GM13976 (cell line): ENCODE results near the gene TMBIM1.

Experiments used
- DNase-seq: peaks from one replicate; pipeline ENCODE4 v3.0.0; 2012; ENCODE audit warnings: low spot score
- in situ Hi-C: fragments of 300-500 bp; cut with MboI; formaldehyde crosslinking; loops from one replicate; pipeline ENCODE4 v1.12.0; 2022; ENCODE audit warnings: low sequenced_read_pairs, mixed read lengths, inconsistent platforms; ENCODE audit not compliant: unreplicated experiment
- TF ChIP-seq, protein P1 (sequence below): IDR thresholded peaks from 2 replicates; pipeline ENCODE4 v1.5.1; 2012; ENCODE audit warnings: borderline replicate concordance, mild to moderate bottlenecking; ENCODE audit not compliant: insufficient read depth; ENCODE audit errors: extremely low read depth, missing control alignments, control extremely low read depth

Gene TMBIM1

DNA sequence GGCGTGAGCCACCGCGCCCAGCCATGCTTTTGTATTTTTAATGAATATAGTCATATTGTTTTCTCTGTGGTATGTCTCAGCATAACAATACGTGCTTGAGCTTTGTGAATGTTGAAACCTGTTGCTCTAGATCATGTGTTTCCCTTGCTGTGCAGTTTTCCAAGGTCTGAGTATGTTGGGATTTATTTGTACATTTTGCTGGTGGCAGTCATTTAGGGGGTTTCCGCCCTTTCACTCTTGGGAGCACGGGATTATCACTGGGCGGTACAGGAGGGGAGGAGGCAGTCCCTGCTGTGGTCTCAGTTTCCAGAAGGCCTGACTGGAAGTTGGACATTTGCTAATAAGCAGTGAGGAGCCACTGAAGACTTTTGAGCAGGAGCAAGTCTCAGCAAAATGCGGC, 39.4 kb upstream of the TMBIM1 start:
- in situ Hi-C loops, result no loop called here
- DNase-seq, result no peak
- TF ChIP-seq, protein P1, sequence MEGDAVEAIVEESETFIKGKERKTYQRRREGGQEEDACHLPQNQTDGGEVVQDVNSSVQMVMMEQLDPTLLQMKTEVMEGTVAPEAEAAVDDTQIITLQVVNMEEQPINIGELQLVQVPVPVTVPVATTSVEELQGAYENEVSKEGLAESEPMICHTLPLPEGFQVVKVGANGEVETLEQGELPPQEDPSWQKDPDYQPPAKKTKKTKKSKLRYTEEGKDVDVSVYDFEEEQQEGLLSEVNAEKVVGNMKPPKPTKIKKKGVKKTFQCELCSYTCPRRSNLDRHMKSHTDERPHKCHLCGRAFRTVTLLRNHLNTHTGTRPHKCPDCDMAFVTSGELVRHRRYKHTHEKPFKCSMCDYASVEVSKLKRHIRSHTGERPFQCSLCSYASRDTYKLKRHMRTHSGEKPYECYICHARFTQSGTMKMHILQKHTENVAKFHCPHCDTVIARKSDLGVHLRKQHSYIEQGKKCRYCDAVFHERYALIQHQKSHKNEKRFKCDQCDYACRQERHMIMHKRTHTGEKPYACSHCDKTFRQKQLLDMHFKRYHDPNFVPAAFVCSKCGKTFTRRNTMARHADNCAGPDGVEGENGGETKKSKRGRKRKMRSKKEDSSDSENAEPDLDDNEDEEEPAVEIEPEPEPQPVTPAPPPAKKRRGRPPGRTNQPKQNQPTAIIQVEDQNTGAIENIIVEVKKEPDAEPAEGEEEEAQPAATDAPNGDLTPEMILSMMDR, result no peak

GRCh38 chr2:218329826-218330593, 37.7 kb upstream of the TMBIM1 start:
- in situ Hi-C loops, result no loop called here
- DNase-seq, result peak; percentile 74
- TF ChIP-seq, protein P1, result no peak

DNA sequence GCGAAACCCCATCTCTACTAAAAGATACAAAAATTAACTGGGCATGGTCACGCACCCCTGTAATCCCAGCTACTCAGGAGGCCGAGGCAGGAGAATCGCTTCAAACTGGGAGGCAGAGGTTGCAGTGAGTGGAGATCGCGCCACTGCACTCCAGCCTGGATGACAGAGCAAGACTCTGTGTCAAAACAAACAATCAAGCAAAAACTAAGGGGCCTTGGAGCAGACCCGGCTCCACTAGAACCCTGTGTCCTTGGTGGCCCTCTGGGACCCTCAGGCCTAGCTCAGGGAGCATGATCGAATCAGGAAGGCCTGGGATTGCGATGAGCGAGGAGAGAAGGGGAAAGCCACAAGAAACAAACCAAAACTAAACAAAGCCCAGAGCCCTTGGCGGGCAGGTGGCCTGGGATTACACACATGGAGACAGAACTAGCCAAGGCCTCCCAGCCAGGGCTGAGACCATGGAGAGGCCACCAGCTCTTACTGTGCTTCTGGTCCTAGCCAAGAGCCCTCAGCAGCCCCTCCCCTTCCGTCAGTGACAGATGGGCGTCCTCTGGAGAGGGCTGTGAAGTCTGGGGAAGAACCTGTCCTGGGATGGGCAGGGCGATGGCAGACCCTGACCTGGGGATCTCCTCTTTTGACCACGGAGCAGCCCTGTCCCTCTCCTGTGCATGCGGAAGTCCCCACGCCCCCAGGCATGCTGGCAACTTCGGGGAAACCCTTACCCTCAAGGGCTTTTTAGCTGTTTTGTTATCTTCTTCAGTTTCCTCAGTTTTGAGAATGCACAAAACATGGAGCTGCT, 36.9 kb upstream of the TMBIM1 start:
- TF ChIP-seq, protein P1, result no peak
- in situ Hi-C loops, result no loop called here
- DNase-seq, result peak; percentile 79

DNA sequence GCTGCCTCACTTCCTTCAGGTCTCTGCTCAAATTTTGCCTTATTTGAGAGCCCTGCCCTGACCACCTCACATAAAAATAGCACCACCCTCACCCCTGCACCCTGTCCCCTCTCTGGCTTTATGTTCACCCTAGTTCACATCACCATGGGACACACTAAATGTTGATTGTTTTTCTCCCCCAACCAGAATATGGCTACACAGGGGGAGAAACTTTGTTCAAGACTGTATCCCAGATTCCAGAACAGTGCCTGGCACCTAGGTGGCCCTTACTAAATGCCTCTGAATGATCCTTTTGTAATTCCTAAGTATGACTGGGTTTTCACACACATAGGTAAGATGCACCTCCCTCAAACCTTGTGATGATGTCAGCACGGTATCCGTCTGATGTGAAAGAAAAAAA, 36.0 kb upstream of the TMBIM1 start:
- no peak for DNase-seq
- in situ Hi-C loops, result no loop called here
- TF ChIP-seq, protein P1, result no peak

- in situ Hi-C loops, result no loop called here
- TF ChIP-seq, protein P1, result no peak
- no peak for DNase-seq
Observed at GRCh38 chr2:218327451-218328210, 35.3 kb upstream of the TMBIM1 start.

GRCh38 chr2:218326315-218326714, 34.0 kb upstream of the TMBIM1 start:
- DNase-seq, result no peak
- TF ChIP-seq, protein P1, result no peak
- in situ Hi-C loops, result no loop called here
